GM20431 (cell line): Measurements from ENCODE around the gene BABAM2.

Source experiments
- in situ Hi-C: fragments of 300-500 bp; cut with MseI, MboI; formaldehyde crosslinking; loops from one replicate; pipeline ENCODE4 v1.15.0; 2020; ENCODE audit warnings: low sequenced_read_pairs; ENCODE audit not compliant: unreplicated experiment

BABAM2 gene

GRCh38 chr2:28375742-28376631 is 485.5 kb downstream of the BABAM2 start:
- in situ Hi-C loops: no loop called here

GRCh38 chr2:28377195-28377816 is 486.8 kb downstream of the BABAM2 start:
- in situ Hi-C loops: no loop called here

GRCh38 chr2:28377984-28378678 is 487.6 kb downstream of the BABAM2 start:
- in situ Hi-C loops: no loop called here

GRCh38 chr2:28378679-28379584 is 488.4 kb downstream of the BABAM2 start:
- in situ Hi-C loops: no loop called here

- in situ Hi-C loops: no loop called here
These were observed 489.7 kb downstream of the BABAM2 start for GRCh38 chr2:28380219-28380618.

GRCh38 chr2:28381225-28382180 is 491.0 kb downstream of the BABAM2 start:
- in situ Hi-C loops: no loop called here

GRCh38 chr2:28382755-28383154 is 492.2 kb downstream of the BABAM2 start:
- in situ Hi-C loops: no loop called here

- in situ Hi-C loops: no loop called here
These were observed 496.8 kb downstream of the BABAM2 start for GRCh38 chr2:28387082-28387960.
